OCI-LY1 (cell line): ENCODE data around the gene LINC00305.

ENCODE experiments used
- H2AFZ ChIP-seq: fragments of 200-600 bp; sonication (generic), shearing (Covaris generic); 2 replicates; pipeline ENCODE4 v1.6.0; 2014; ENCODE audit warnings: antibody characterized with exemption, mild to moderate bottlenecking, low read length
- H3F3A ChIP-seq: fragments of 200-600 bp; sonication (generic), shearing (Covaris generic); 2 replicates; pipeline ENCODE4 v1.6.0; 2014; ENCODE audit warnings: mild to moderate bottlenecking, antibody characterized with exemption, low read length, moderate library complexity; ENCODE audit not compliant: insufficient read depth
- H3K27ac ChIP-seq: fragments of 200-600 bp; sonication (generic); 2 replicates; pipeline ENCODE4 v1.5.1; 2014; ENCODE audit warnings: low read length, mixed run types, mild to moderate bottlenecking, low read depth; ENCODE audit not compliant: poor library complexity, severe bottlenecking
- H3K27me3 ChIP-seq: fragments of 200-600 bp; sonication (generic); 2 replicates; pipeline ENCODE4 v1.6.0; 2014; ENCODE audit warnings: antibody characterized with exemption, mild to moderate bottlenecking, low read length, moderate library complexity; ENCODE audit not compliant: insufficient read depth
- H3K36me3 ChIP-seq: fragments of 200-600 bp; sonication (generic); 2 replicates; pipeline ENCODE4 v1.6.1; 2014; ENCODE audit warnings: mild to moderate bottlenecking, antibody characterized with exemption, low read length, moderate library complexity, mixed read lengths; ENCODE audit not compliant: insufficient read depth
- H3K4me1 ChIP-seq: fragments of 200-600 bp; sonication (generic); 2 replicates; pipeline ENCODE4 v1.5.1; 2014; ENCODE audit warnings: mild to moderate bottlenecking, low read length, moderate library complexity; ENCODE audit not compliant: insufficient read depth, severe bottlenecking
- H3K4me2 ChIP-seq: fragments of 200-600 bp; sonication (generic), shearing (Covaris generic); 2 replicates; pipeline ENCODE4 v1.6.1; 2014; ENCODE audit warnings: low read length
- H3K4me3 ChIP-seq: fragments of 200-600 bp; sonication (generic); 2 replicates; pipeline ENCODE4 v1.5.1; 2014; ENCODE audit warnings: low read length, low read depth, mild to moderate bottlenecking, mixed read lengths; ENCODE audit not compliant: poor library complexity, severe bottlenecking
- H3K79me2 ChIP-seq: fragments of 200-600 bp; shearing (Covaris generic); 2 replicates; pipeline ENCODE4 v1.6.1; 2016; ENCODE audit warnings: mixed run types, low read length, mixed read lengths; ENCODE audit not compliant: insufficient read depth
- H3K9ac ChIP-seq: fragments of 200-600 bp; sonication (generic), shearing (Covaris generic); 2 replicates; pipeline ENCODE4 v1.6.1; 2014; ENCODE audit warnings: mild to moderate bottlenecking, low read length, mixed read lengths
- H3K9me2 ChIP-seq: fragments of 200-600 bp; sonication (generic), shearing (Covaris generic); 2 replicates; pipeline ENCODE4 v1.6.1; 2014; ENCODE audit warnings: low read depth, mild to moderate bottlenecking, low read length, mixed read lengths
- H3K9me3 ChIP-seq: fragments of 200-600 bp; shearing (Covaris generic); 2 replicates; pipeline ENCODE4 v1.6.1; 2014; ENCODE audit warnings: low read length, mixed read lengths
- H4K20me1 ChIP-seq: fragments of 200-600 bp; sonication (generic), shearing (Covaris generic); 2 replicates; pipeline ENCODE4 v1.6.0; 2016; ENCODE audit warnings: mild to moderate bottlenecking, low read length; ENCODE audit not compliant: insufficient read depth
- EZH2 ChIP-seq: fragments of 200-600 bp; sonication (generic), shearing (Covaris generic); IDR thresholded peaks from 2 replicates; pipeline ENCODE4 v1.8.0; 2017; ENCODE audit warnings: borderline replicate concordance, mixed run types, mild to moderate bottlenecking, antibody characterized with exemption, low read length, moderate library complexity, mixed read lengths
- TF ChIP-seq, protein P1 (sequence below): fragments of 200-600 bp; sonication (generic), shearing (Covaris generic); IDR thresholded peaks from 2 replicates; pipeline ENCODE4 v1.5.1; 2017; ENCODE audit warnings: mild to moderate bottlenecking, antibody characterized with exemption, low read length, moderate library complexity, mixed read lengths

Gene LINC00305

DNA sequence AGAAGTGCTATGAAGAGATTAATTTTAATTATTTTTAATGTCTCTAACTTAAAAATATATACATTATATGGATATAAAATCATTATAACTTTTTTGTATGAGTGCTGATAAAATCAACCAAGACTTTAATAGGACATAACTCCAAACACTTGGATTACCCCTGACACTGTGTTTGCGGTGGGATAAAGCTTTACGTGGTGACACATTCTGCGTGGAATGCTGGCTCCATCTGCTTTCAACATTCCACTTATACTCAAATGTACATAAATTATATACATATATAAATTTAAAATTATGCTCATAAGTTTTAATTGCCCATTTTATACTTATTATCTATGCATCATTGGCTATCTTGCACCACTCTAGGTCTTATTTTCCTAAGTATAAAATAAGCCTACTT, 30.5 kb downstream of the LINC00305 start:
- Histone ChIP-seq H3K9me3 (no peaks in the 10 kb centered on the region), H3K36me3 (no peaks in the 10 kb centered on the region), H3K27me3 (no peaks in the 10 kb centered on the region), H3K9me2 (no peaks in the 10 kb centered on the region), H3K9ac (no peak overlapping the region), H3F3A (no peaks in the 10 kb centered on the region), H4K20me1 (no peaks in the 10 kb centered on the region), H2AFZ (no peak overlapping the region), H3K4me2 (no peak overlapping the region), H3K4me3 (no peak overlapping the region), H3K27ac (no peak overlapping the region), H3K79me2 (no peaks in the 10 kb centered on the region), H3K4me1 (no peaks in the 10 kb centered on the region)
- TF ChIP-seq, protein P1, sequence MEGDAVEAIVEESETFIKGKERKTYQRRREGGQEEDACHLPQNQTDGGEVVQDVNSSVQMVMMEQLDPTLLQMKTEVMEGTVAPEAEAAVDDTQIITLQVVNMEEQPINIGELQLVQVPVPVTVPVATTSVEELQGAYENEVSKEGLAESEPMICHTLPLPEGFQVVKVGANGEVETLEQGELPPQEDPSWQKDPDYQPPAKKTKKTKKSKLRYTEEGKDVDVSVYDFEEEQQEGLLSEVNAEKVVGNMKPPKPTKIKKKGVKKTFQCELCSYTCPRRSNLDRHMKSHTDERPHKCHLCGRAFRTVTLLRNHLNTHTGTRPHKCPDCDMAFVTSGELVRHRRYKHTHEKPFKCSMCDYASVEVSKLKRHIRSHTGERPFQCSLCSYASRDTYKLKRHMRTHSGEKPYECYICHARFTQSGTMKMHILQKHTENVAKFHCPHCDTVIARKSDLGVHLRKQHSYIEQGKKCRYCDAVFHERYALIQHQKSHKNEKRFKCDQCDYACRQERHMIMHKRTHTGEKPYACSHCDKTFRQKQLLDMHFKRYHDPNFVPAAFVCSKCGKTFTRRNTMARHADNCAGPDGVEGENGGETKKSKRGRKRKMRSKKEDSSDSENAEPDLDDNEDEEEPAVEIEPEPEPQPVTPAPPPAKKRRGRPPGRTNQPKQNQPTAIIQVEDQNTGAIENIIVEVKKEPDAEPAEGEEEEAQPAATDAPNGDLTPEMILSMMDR = no peak
- TF ChIP-seq EZH2 = no peak

DNA sequence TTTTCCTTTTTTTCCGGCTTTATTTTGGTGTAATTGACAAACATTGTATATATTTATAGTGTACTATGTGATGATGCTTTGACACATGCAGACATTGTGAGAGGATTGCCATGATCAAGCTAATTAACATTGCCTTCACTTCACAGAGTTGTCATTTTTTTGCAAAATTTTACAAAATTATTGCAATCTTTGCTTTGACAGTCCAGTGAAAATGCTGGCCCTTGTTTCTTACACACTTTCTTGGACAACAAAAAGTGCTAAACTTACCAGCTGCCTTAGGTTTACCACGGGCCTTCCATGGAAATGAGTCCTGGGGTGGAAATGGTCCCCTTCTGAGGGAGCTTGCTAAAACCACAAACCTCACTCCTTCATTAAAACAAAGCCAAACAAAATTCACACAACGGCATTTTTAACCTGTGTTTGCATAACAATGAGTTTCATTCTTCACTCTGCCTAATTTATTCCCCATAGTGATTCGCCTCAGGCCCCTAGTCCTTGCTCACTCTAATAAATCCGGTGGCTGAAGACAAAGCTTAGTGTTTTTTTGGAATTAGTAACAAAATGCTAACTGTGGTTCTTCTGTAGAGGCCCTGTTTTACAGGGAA, 32.2 kb downstream of the LINC00305 start:
- H3K9ac ChIP-seq = no peak overlapping the region
- no peak overlapping the region for H3K4me3 ChIP-seq

DNA sequence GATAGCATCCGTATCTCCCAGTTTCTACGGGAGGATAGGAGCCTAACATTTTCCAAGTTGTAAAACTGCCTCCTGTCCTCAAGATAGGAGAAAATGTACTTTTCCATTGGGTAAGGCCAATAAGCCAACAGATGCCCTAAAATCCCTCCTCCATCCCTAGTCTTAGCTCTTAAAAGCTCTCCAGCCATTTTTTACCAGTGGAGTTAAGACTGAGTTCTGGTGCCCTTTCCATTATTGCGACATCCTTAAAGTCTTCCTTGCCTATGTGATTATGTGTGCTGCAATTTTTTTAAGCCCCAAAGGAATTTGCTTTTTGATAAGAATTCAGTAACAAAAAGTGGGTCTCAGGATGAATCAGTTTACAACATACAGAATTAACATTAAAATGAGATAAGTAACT, 33.0 kb downstream of the LINC00305 start:
- TF ChIP-seq, protein P1 = no peak
- no peak for TF ChIP-seq EZH2
- H3K79me2 ChIP-seq = no peaks in the 10 kb centered on the region

More for the DNA sequence above, 32.2 kb downstream of the LINC00305 start:
- no peaks in the 10 kb centered on the region for H4K20me1 ChIP-seq
- no peaks in the 10 kb centered on the region for H3K4me1 ChIP-seq
- no peak overlapping the region for H3K4me2 ChIP-seq
- H3K9me2 ChIP-seq = no peaks in the 10 kb centered on the region
- no peaks in the 10 kb centered on the region for H3F3A ChIP-seq
- H3K79me2 ChIP-seq = no peaks in the 10 kb centered on the region
- no peak overlapping the region for H3K27ac ChIP-seq
- H3K27me3 ChIP-seq = no peaks in the 10 kb centered on the region
- no peaks in the 10 kb centered on the region for H3K36me3 ChIP-seq
- no peak overlapping the region for H2AFZ ChIP-seq
- TF ChIP-seq, protein P1 = no peak
- TF ChIP-seq EZH2 = no peak
- H3K9me3 ChIP-seq = no peaks in the 10 kb centered on the region

More for the DNA sequence above, 33.0 kb downstream of the LINC00305 start:
- Histone ChIP-seq H4K20me1 (no peaks in the 10 kb centered on the region), H3K27ac (no peak overlapping the region), H3K9ac (no peak overlapping the region), H2AFZ (no peak overlapping the region), H3K9me2 (no peaks in the 10 kb centered on the region), H3K4me1 (no peaks in the 10 kb centered on the region), H3K27me3 (no peaks in the 10 kb centered on the region), H3F3A (no peaks in the 10 kb centered on the region), H3K4me3 (no peak overlapping the region), H3K9me3 (no peaks in the 10 kb centered on the region), H3K36me3 (no peaks in the 10 kb centered on the region), H3K4me2 (no peak overlapping the region)
